ENCODE results near the gene ALOX5. TPM values are rescaled to one million over a fixed set of nuclear protein-coding genes. Genes with fewer than 3 reads are reported as not detected.
"Not testable (repeated sequence)": the region's sequence is repeated elsewhere in the genome, so short reads cannot be mapped to it uniquely, and the experiment has no call there.

The ALOX5 gene
- total and polyA plus RNA-seq, 2 donors, result 25.7 to 52.5 TPM

DNA sequence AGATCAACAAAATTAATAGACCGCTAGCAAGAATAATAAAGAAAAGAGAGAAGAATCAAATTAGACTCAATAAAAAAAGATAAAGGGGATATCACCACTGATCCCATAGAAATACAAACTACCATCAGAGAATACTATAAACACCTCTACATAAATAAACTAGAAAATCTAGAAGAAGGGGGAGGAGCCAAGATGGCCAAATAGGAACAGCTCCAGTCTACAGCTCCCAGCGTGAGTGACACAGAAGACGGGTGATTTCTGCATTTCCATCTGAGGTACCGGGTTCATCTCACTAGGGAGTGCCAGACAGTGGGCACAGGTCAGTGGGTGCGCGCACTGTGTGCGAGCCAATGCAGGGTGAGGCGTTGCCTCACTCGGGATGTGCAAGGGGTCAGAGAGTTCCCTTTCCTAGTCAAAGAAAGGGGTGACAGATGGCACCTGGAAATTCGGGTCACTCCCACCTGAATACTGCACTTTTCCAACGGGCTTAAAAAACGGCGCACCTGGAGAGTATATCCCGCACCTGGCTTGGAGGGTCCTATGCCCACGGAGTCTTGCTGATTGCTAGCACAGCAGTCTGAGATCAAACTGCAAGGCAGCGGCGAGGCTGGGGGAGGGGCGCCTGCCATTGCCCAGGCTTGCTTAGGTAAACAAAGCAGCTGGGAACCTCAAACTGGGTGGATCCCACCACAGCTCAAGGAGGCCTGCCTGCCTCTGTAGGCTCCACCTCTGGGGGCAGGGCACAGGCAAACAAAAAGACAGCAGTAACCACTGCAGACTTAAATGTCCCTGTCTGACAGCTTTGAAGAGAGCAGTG, 11.8 kb upstream of the ALOX5 start:
- DNase-seq (ENCODE audit: extremely low spot score); H3K27ac ChIP-seq (ENCODE audit: low read depth); H3K4me3 ChIP-seq (ENCODE audit: low read depth, low read length); H3K4me1 ChIP-seq (ENCODE audit: insufficient read depth); H3K36me3 ChIP-seq (ENCODE audit: insufficient read depth): not testable (repeated sequence)
- 59% methylated on average over 18 of the region's 18 CpGs for WGBS

GRCh38 chr10:45367643-45368042, 6.4 kb upstream of the ALOX5 start:
- H3K4me1 ChIP-seq (ENCODE audit: insufficient read depth); DNase-seq (ENCODE audit: extremely low spot score); H3K27ac ChIP-seq (ENCODE audit: low read depth); H3K4me3 ChIP-seq (ENCODE audit: low read depth, low read length); H3K36me3 ChIP-seq (ENCODE audit: insufficient read depth): not testable (repeated sequence)
- WGBS, result 86% methylated on average over 3 of the region's 3 CpGs

DNA sequence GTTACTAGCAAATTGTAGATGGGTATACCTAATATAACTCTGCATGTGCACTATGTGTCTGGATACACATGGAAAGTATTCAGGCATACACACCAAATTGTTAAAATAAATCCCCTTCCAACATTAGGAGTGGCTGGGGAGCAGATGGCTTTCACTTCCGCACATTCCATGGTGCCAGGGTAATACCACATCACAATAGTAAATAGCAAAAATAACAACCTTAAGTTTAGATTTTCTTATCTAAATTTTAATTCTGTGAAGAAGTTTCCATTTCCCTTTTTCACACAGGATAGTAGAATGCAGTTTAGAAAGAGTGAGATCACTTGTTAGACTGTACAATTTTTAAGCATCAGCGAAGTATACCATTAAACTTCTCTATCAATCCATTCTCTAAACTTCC, 5.8 kb upstream of the ALOX5 start:
- 92% methylated on average over 2 of the region's 2 CpGs for WGBS
- Histone ChIP-seq H3K27ac (ENCODE audit: low read depth) (no peak overlapping the region), H3K4me3 (ENCODE audit: low read depth, low read length) (no peak overlapping the region), H3K4me1 (ENCODE audit: insufficient read depth) (no peaks in the 10 kb centered on the region), H3K36me3 (ENCODE audit: insufficient read depth) (no peaks in the 10 kb centered on the region)
- no peak for DNase-seq (ENCODE audit: extremely low spot score)

DNA sequence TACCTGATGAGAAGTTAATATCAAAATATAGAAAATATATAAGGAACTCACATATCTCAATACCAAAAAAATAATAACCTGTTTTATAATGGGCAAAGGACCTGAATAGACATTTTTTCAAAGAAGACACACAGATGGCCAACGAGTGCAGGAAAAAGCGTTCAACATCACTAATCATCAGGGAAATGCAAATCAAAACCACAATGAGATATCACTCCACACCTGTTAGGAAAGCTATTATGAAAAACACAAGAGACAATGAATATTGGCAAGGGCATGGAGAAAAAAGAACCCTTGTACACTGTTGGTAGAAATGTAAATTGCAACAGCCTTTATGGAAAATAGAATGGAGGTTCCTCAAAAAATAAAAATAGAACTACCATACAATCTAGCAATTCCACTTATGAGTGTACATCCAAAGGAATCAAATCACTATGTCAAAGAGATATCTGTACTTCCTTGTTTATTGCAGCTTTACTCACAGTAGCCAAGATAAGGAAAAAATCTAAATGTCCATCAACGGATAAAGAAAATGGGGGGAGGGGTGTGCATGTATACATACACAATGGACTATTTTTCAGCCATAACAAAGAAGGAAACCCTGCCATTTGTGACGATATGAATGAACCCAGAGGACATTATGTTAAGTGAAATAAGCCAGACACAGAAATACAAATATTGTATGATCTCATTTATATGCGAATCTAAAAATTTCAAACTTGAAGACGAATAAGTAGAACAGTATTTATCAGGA, 3.6 kb upstream of the ALOX5 start:
- peaks cover 3% of the 10 kb centered on the region for H3K4me1 ChIP-seq (ENCODE audit: insufficient read depth)
- no peak for DNase-seq (ENCODE audit: extremely low spot score)
- 69% methylated on average over 6 of the region's 6 CpGs for WGBS
- no peak overlapping the region for H3K4me3 ChIP-seq (ENCODE audit: low read depth, low read length)
- H3K27ac ChIP-seq (ENCODE audit: low read depth), result no peak overlapping the region
- no peaks in the 10 kb centered on the region for H3K36me3 ChIP-seq (ENCODE audit: insufficient read depth)

GRCh38 chr10:45371560-45371959, 2.5 kb upstream of the ALOX5 start:
- no peak for DNase-seq (ENCODE audit: extremely low spot score)
- no peak overlapping the region for H3K27ac ChIP-seq (ENCODE audit: low read depth)

DNA sequence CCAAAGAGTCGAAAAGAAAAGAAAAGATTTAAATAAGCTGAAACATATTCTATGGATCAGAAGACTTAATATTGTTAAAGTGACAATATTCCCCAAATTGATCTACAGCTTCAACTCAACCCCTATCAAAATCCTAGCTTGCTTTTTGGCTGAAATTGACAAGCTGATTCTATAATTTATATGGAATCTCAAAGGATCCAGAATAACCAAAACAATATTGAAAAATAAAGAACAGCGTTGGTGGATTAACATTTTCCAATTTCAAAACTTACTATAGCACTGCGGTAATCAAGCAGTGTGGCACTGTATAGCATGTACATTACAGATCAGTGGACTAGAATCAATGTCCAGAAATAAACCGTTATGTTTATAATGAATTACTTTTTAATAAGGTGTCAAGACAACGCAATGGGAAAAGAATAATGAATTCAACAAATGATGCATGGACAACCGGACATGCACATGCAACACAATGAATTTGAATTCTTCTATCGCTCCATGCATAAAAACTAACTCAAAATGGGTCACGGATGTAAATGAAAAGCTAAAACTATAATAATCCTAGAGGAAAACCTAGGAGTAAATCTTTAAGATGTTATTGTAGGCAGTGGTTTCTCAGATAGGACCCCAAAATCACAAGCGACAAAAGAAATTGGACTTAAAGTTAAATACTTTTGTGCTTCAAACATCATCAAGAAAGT, 1.6 kb upstream of the ALOX5 start:
- Histone ChIP-seq H3K4me3 (ENCODE audit: low read depth, low read length) (no peak overlapping the region), H3K4me1 (ENCODE audit: insufficient read depth) (peaks cover 3% of the 10 kb centered on the region), H3K27ac (ENCODE audit: low read depth) (no peak overlapping the region), H3K36me3 (ENCODE audit: insufficient read depth) (no peaks in the 10 kb centered on the region)
- WGBS, result 70% methylated on average over 9 of the region's 9 CpGs
- no peak for DNase-seq (ENCODE audit: extremely low spot score)

More at GRCh38 chr10:45371560-45371959, 2.5 kb upstream of the ALOX5 start:
- Histone ChIP-seq H3K4me1 (ENCODE audit: insufficient read depth) (peaks cover 3% of the 10 kb centered on the region), H3K36me3 (ENCODE audit: insufficient read depth) (no peaks in the 10 kb centered on the region), H3K4me3 (ENCODE audit: low read depth, low read length) (no peak overlapping the region)
- WGBS, result 66% methylated on average over 4 of the region's 4 CpGs

DNA sequence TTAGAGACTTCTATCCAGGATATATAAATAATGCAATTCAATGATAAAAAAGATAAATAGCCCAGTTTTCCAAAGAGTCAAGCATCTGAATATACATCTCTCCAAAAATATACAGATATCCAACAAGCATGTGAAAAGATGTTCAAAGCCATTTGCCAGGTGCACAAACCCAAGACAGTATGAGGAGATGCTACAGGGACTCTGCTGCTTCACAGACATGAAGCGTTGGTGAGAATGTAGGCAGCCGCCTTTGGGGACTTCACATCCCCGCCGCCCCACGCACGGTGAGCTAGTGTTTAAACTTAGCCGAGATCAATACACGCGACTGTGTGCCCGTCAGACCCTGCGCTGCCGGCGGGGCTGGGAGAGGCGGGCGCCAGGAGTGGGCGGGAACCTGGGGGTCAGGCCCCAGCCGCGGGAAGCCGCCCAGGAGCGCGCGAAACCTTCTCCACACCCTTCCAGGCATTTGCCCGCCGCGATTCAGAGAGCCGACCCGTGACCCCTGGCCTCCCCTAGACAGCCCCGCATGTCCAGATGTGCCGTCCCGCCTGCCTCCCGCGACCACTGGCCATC, 927 bp upstream of the ALOX5 start:
- Histone ChIP-seq H3K4me3 (ENCODE audit: low read depth, low read length) (peak overlapping the region; percentile 47), H3K27ac (ENCODE audit: low read depth) (no peak overlapping the region), H3K36me3 (ENCODE audit: insufficient read depth) (no peaks in the 10 kb centered on the region), H3K4me1 (ENCODE audit: insufficient read depth) (peaks cover 3% of the 10 kb centered on the region)
- WGBS, result 1% methylated on average over 32 of the region's 32 CpGs
- DNase-seq (ENCODE audit: extremely low spot score), result no peak

GRCh38 chr10:45374350-45375052, 485 bp downstream of the ALOX5 start:
- 8% methylated on average over 51 of the region's 51 CpGs for WGBS
- no peak for DNase-seq (ENCODE audit: extremely low spot score)
- Histone ChIP-seq H3K4me3 (ENCODE audit: low read depth, low read length) (peak overlapping the region; percentile 47), H3K36me3 (ENCODE audit: insufficient read depth) (no peaks in the 10 kb centered on the region), H3K27ac (ENCODE audit: low read depth) (peak overlapping the region; percentile 81), H3K4me1 (ENCODE audit: insufficient read depth) (peaks cover 3% of the 10 kb centered on the region)

GRCh38 chr10:45375101-45375500, 1.1 kb downstream of the ALOX5 start:
- H3K4me3 ChIP-seq (ENCODE audit: low read depth, low read length), result no peak overlapping the region
- no peaks in the 10 kb centered on the region for H3K36me3 ChIP-seq (ENCODE audit: insufficient read depth)
- no peak overlapping the region for H3K27ac ChIP-seq (ENCODE audit: low read depth)
- peaks cover 3% of the 10 kb centered on the region for H3K4me1 ChIP-seq (ENCODE audit: insufficient read depth)
- 80% methylated on average over 8 of the region's 8 CpGs for WGBS
- no peak for DNase-seq (ENCODE audit: extremely low spot score)

DNA sequence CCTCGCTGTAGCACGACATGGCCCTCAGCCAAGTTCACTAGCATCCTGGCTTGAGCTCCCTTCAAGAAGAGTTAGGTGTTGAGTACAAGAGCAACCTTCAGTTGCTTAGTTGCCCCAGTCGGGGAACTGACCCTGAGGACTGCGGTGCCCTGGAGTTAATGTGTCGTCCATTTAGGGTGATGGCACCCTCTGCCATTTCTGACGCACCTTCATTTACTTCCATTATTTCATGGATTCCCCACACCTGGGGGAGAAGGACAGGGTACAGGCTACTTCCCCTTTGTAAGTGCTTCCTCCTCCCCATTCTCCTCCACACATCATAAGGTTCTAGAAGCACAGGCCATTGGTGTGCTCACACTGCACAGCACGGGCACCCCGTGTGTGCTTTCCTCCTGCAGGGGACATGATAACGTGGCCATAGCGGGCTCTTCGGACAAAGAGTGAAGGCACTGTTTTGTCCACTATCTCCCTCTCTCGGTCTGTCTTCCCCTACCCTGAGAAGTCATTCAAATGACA, 1.8 kb downstream of the ALOX5 start:
- H3K36me3 ChIP-seq (ENCODE audit: insufficient read depth), result no peaks in the 10 kb centered on the region
- peak overlapping the region; percentile 52 for H3K27ac ChIP-seq (ENCODE audit: low read depth)
- H3K4me3 ChIP-seq (ENCODE audit: low read depth, low read length), result no peak overlapping the region
- 75% methylated on average over 12 of the region's 12 CpGs for WGBS
- H3K4me1 ChIP-seq (ENCODE audit: insufficient read depth), result peaks cover 3% of the 10 kb centered on the region
- DNase-seq (ENCODE audit: extremely low spot score), result no peak

- no peak overlapping the region for H3K4me3 ChIP-seq (ENCODE audit: low read depth, low read length)
- H3K36me3 ChIP-seq (ENCODE audit: insufficient read depth), result no peaks in the 10 kb centered on the region
- H3K4me1 ChIP-seq (ENCODE audit: insufficient read depth), result peaks cover 3% of the 10 kb centered on the region
- 71% methylated on average over 2 of the region's 2 CpGs for WGBS
- no peak for DNase-seq (ENCODE audit: extremely low spot score)
- H3K27ac ChIP-seq (ENCODE audit: low read depth), result no peak overlapping the region
Measured at GRCh38 chr10:45376371-45376801, 2.4 kb downstream of the ALOX5 start.

DNA sequence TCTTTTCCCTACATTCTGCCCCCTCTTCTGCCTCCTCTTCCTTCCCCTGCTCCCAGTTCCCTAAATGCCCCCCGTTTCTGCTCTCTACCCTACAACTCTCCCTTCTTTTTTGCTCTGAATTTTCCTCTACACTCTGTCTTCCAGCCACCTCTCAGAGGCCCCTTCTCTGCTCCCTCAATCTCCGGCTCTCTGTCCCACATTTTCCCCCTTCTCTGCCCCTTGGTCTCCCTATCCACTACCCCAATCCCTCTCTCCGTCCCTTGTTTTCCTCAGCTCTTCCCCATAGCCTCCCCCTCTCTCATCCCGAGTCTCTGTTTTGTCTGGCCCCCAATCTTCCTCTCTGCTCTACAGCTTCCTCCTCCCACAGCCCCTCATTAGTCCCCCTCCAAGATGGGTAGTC, 3.3 kb downstream of the ALOX5 start:
- Histone ChIP-seq H3K27ac (ENCODE audit: low read depth) (no peak overlapping the region), H3K4me3 (ENCODE audit: low read depth, low read length) (no peak overlapping the region), H3K36me3 (ENCODE audit: insufficient read depth) (no peaks in the 10 kb centered on the region), H3K4me1 (ENCODE audit: insufficient read depth) (peaks cover 3% of the 10 kb centered on the region)
- no peak for DNase-seq (ENCODE audit: extremely low spot score)
- WGBS, result 43% methylated on average over 4 of the region's 4 CpGs

DNA sequence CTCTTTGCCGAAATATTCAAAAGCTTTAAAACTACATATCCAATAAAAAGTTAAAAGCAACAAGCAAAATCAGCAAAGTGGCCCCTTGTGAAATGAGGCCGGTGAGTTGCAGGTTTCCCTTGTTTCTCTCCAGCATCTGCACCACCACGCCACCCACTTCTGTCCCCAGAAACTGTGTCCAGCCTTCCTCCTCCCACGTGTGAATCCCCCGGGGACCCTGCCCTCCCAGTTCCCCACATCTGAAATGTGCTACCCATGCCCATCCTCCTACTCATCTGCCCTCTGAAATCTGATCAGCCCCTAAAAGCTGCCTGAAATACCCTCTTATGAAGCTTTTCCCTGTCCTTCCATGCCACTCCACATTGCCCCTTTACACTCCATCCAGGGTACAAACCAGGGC, 3.8 kb downstream of the ALOX5 start:
- no peak overlapping the region for H3K4me3 ChIP-seq (ENCODE audit: low read depth, low read length)
- H3K27ac ChIP-seq (ENCODE audit: low read depth), result no peak overlapping the region
- H3K36me3 ChIP-seq (ENCODE audit: insufficient read depth), result no peaks in the 10 kb centered on the region
- 52% methylated on average over 5 of the region's 5 CpGs for WGBS
- peaks cover 3% of the 10 kb centered on the region for H3K4me1 ChIP-seq (ENCODE audit: insufficient read depth)
- DNase-seq (ENCODE audit: extremely low spot score), result no peak

Measured in urinary bladder (tissue), 4 donors.